ENCODE data around the gene RUVBL1. TPM values are rescaled to one million over a fixed set of nuclear protein-coding genes. Genes with fewer than 3 reads are reported as not detected.

RUVBL1 gene
- polyA plus RNA-seq, 6 donors from 2014 or later, result 24.4 to 60.7 (median 51.2) TPM

DNA sequence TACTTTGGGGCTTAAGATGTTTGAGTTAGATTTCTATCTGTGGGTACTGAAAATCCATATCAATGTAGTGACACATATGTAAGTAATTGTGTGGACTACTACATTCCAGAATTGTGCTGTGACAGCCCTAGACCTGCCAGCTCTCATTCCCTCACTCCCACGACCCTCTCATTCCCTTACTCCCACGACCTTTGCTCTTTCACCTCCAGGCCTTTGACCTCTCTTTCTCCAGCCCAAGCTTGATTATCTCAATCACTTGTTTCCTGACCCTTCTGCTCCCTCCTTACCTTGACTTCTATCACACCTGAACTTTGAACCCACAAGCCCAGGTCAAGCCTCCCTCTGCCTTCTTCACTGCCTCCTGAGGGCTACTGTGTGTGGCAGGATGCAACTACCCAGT lies 3.6 kb upstream of the RUVBL1 start:
- Mint-ChIP-seq H3K9me3 (peaks cover 0 to 8% (median 2%) of the 10 kb centered on the region in 7 donors), H3K4me1 (peaks cover 15 to 21% (median 16%) of the 10 kb centered on the region in 3 donors)
- ATAC-seq (ENCODE audit: low read depth in 2 of 2), result no peak

DNA sequence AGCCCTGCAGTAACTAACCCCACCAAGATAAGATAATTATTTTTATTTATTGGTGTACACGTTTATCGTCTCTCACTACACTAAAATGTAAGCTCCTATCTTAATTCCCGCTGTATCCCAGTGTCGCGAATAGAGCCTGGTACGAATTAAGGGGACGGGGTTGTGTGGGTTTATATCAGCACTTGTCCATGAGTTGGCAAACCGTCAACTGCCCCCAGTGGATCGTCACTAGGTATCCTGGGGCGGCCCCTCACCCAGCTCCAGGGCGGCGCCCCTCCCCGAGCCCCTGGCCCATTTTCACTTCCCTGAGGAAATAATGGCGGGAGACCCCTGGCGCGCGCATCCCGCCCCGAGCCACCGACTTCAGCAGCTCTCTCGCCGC lies 465 bp downstream of the RUVBL1 start:
- Mint-ChIP-seq H3K4me3 (peak overlapping the region; percentile 96 to 100 (median 98)), H3K27me3 (peaks cover 7 to 8% (median 7%) of the 10 kb centered on the region in 3 donors), H3K4me1 (peaks cover 21 to 34% (median 26%) of the 10 kb centered on the region in 3 donors), H3K36me3 (peaks cover 5 to 6% of the 10 kb centered on the region in 2 donors), H3K27ac (peak overlapping the region in 5 of 6 donors; percentile 33 to 99 (median 97)), H3K9me3 (peaks cover 0 to 8% (median 2%) of the 10 kb centered on the region in 7 donors)
- ATAC-seq (ENCODE audit: low read depth in 2 of 2) (no peak), DNase-seq (no peak)

More for the DNA sequence above, 3.6 kb upstream of the RUVBL1 start:
- peak overlapping the region in 1 of 8 donors; percentile 48 for H3K4me3 Mint-ChIP-seq
- peak overlapping the region in 3 of 6 donors; percentile 28 to 64 (median 49) for H3K27ac Mint-ChIP-seq
- peaks cover 12 to 28% (median 26%) of the 10 kb centered on the region in 3 donors for H3K27me3 Mint-ChIP-seq
- H3K36me3 Mint-ChIP-seq, result peaks cover 0 to 12% of the 10 kb centered on the region in 2 donors
- DNase-seq, result no peak

DNA sequence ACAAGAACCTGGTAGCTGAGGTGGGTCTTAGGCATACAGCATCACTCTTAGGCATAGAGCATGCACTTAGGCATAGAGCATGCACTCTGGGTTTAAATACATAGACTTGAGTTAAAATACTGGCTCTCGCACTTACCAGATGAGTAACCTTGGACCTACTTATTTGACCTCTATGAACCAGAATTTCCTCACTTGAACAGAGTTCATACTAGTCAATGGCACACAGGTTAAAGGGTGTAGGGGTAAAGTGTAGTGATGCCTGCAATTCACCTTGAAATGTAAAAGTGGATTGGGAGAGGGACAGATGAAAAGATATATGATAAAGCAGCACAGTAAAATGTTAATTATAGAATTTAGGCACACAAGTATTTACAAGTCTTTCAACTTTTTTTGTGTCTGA lies 1.6 kb downstream of the RUVBL1 start:
- ATAC-seq (ENCODE audit: low read depth in 2 of 2), result no peak
- peaks cover under 1 to 3% (median under 1%) of the 10 kb centered on the region in 3 donors for H3K27me3 Mint-ChIP-seq
- peaks cover 6 to 10% of the 10 kb centered on the region in 2 donors for H3K36me3 Mint-ChIP-seq

DNA sequence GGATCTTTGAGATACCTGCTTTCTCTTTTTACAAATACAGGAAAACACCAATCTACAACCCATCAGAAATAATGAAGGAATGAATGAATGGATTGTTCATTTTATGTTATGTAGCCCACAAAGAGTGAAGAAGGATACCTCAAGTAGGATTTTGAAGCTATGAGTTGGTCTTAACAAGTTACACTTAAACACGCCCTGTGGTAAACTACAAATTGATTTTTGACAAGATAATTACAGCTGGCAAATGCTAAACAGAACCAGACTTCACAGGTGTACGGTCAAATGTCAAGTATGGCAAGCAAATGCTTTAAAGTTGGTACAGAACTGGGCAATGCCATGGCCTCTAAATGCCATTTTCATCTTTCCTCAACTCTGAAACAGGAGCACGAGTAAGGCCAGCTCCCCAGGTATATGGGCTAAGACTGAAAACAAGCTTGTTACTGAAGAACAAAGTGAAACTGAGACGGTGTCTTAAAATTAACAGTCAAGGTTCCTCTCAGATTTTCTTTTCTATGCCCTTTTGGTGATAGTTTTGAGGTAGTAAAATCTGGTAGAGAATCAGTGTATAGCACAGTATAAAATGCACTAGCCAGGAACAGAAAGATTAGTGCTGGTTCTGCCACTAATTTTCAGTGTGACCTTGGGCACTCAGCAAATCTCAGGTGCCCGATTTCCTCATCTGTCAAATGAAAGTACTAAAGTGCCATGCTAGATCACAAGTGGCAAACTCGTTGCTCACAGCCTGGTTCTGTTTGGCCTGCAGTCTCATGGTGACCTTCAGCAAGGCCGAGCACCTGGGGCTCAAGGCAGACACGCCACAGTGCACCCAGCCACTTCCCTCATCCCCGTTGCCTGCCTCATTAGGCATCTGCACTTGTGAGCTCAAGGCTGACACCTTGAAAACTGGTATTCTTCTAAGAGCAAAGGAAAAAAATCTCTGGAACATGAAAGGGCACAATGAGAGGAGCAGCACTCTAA lies 9.5 kb downstream of the RUVBL1 start:
- ATAC-seq (ENCODE audit: low read depth in 2 of 2) (peak in 1 of 2 donors; percentile 62), DNase-seq (no peak)
- peaks cover 9 to 27% (median 16%) of the 10 kb centered on the region in 3 donors for H3K4me1 Mint-ChIP-seq
- no peaks in the 10 kb centered on the region for H3K27me3 Mint-ChIP-seq
- peaks cover 28% of the 10 kb centered on the region in 2 donors for H3K36me3 Mint-ChIP-seq
- H3K27ac Mint-ChIP-seq, result peak overlapping the region in 3 of 6 donors; percentile 66 to 71 (median 70)
- peak overlapping the region in 1 of 8 donors; percentile 23 for H3K4me3 Mint-ChIP-seq
- no peaks in the 10 kb centered on the region for H3K9me3 Mint-ChIP-seq

More for the DNA sequence above, 1.6 kb downstream of the RUVBL1 start:
- Mint-ChIP-seq H3K4me3 (peak overlapping the region in 6 of 8 donors; percentile 48 to 100 (median 97)), H3K27ac (peak overlapping the region in 2 of 6 donors; percentile 33 to 56), H3K4me1 (peaks cover 21 to 39% (median 26%) of the 10 kb centered on the region in 3 donors), H3K9me3 (peaks cover 0 to 8% (median 2%) of the 10 kb centered on the region in 7 donors)
- DNase-seq, result no peak

DNA sequence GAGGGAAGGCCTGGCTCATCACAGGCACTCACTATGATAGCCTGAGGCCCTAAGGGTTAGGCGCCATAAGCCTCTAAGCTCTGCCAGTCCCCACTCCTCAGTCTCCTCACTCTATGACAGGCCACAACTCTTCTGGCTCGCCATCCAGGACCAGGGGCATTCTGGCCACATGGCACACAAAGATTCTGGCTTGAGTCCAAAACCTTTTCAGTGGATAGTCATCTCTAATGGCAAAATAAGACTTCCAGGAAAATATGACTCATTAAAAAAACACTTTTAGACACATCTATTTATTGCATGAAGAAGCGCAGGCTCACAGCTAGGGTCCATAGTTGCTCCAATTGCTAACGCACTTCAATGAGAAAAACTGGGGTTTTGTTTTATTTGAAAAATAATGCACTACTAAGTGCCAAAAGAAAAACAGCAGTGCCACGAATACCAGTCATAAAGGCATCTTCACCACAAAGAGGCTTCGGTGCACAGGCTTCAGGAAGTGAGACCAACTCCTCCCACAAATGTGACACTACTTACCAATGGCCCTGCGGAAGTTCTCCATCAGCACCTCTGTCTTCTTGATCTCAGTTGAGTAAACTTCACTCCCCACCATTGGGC lies 11.1 kb downstream of the RUVBL1 start:
- no peaks in the 10 kb centered on the region for H3K27me3 Mint-ChIP-seq
- H3K4me1 Mint-ChIP-seq, result peaks cover 9 to 16% (median 16%) of the 10 kb centered on the region in 3 donors
- DNase-seq (no peak), ATAC-seq (ENCODE audit: low read depth in 2 of 2) (peak in 1 of 2 donors; percentile 55)
- no peaks in the 10 kb centered on the region for H3K9me3 Mint-ChIP-seq
- H3K4me3 Mint-ChIP-seq, result no peak overlapping the region
- H3K36me3 Mint-ChIP-seq, result peaks cover 22 to 28% of the 10 kb centered on the region in 2 donors
- peak overlapping the region in 4 of 6 donors; percentile 11 to 47 (median 34) for H3K27ac Mint-ChIP-seq

DNA sequence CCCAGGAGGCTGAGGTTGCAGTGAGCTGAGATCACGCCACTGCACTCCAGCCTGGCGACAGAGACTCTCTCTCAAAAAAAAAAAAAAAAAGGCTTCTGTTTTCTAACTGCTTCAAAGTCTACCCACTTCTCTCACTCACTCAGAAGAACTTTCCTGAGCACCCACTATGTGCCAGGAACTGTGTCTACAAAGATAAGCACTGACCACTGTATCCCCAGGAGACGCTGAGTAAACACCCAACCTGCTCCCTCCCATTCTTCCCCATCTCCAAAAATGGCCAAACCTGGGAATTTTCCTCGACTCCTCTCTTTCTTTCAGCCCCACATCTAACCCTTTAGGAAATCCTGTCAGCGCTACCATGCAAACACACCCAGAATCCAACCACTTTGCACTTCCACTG lies 12.5 kb downstream of the RUVBL1 start:
- peak overlapping the region in 1 of 6 donors; percentile 0 for H3K27ac Mint-ChIP-seq
- H3K4me3 Mint-ChIP-seq, result no peak overlapping the region
- H3K9me3 Mint-ChIP-seq, result no peaks in the 10 kb centered on the region
- peaks cover 12 to 16% (median 13%) of the 10 kb centered on the region in 3 donors for H3K4me1 Mint-ChIP-seq
- ATAC-seq (ENCODE audit: low read depth in 2 of 2) (no peak), DNase-seq (no peak)
- H3K27me3 Mint-ChIP-seq, result no peaks in the 10 kb centered on the region
- H3K36me3 Mint-ChIP-seq, result peaks cover 21 to 34% of the 10 kb centered on the region in 2 donors

DNA sequence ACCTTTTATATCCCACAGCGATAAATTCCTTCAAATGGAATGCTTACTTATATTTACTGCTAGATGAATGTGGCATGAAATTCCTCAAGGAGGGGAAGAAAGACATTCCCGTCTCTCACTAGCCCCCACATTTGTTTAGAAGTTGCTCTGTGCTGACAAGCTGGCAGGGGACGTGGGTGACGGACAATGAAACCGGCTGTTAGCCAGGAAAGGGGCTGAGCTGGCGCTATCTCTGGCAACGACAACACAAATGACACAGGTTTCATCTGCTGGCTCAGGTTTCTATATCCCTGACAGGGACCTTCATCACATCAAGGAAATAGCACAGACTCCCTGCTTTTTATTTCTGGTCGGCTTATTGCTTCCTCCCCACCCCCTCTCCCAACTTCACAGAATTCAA lies 15.8 kb downstream of the RUVBL1 start:
- H3K27me3 Mint-ChIP-seq, result no peaks in the 10 kb centered on the region
- no peak overlapping the region for H3K4me3 Mint-ChIP-seq
- no peak for ATAC-seq (ENCODE audit: low read depth in 2 of 2)
- H3K36me3 Mint-ChIP-seq, result peaks cover 15 to 24% of the 10 kb centered on the region in 2 donors
- H3K4me1 Mint-ChIP-seq, result peaks cover 3 to 7% (median 5%) of the 10 kb centered on the region in 3 donors
- DNase-seq, result no peak
- H3K27ac Mint-ChIP-seq, result no peak overlapping the region
- H3K9me3 Mint-ChIP-seq, result no peaks in the 10 kb centered on the region

DNA sequence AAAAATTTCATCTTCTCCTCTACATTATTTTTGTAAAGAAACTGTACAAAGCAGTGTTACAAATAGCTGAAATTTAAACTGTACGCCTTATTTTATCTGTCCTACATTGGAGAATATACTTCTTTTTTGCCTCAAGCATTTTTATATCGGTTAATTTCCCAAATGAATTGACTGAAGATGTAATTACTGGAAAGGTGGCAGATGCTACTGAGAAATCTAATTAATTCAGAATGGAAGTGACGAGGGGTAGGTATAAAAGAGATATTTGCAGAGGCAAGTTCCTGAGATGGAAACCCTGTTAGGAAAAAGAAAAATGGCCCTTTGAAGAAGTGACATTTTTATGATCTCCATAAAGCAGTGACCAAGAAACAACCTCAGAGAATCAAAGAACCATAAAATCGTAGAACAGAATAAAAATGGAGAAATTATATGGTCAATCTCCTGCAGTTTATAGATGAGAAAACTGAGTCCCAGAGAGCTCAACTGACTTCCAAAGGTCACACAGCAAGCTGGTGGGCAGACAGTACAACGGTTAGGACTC lies 20.4 kb downstream of the RUVBL1 start:
- Mint-ChIP-seq H3K9me3 (no peaks in the 10 kb centered on the region), H3K27me3 (no peaks in the 10 kb centered on the region), H3K4me1 (peaks cover 0 to 3% (median 0%) of the 10 kb centered on the region in 3 donors), H3K4me3 (no peak overlapping the region), H3K36me3 (peaks cover 7 to 32% of the 10 kb centered on the region in 2 donors), H3K27ac (peak overlapping the region in 1 of 6 donors; percentile 36)
- DNase-seq (no peak), ATAC-seq (ENCODE audit: low read depth in 2 of 2) (no peak)

DNA sequence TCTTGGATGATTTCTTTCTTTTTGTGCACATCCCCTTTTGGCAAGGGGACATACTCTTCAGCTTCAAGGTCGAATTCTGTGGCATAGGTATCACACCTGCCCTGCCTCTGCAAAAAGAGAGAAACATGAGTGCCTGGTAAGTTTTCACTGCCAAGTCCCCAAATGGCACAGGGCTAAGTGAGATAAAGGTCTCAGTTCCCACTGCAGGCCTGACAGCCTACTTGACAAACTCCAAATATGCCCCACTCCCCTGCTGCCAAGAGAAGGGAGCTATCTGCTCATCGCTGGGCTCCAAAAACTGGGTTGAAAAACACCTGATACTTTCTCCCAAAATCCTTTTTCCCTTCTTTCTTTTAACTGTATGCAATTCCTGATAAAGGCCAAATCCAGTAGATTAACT lies 23.0 kb downstream of the RUVBL1 start:
- Mint-ChIP-seq H3K27ac (peak overlapping the region in 1 of 6 donors; percentile 49), H3K9me3 (no peaks in the 10 kb centered on the region), H3K27me3 (no peaks in the 10 kb centered on the region), H3K4me3 (no peak overlapping the region), H3K36me3 (peaks cover 21 to 42% of the 10 kb centered on the region in 2 donors), H3K4me1 (no peaks in the 10 kb centered on the region)
- DNase-seq (no peak), ATAC-seq (ENCODE audit: low read depth in 2 of 2) (no peak)

DNA sequence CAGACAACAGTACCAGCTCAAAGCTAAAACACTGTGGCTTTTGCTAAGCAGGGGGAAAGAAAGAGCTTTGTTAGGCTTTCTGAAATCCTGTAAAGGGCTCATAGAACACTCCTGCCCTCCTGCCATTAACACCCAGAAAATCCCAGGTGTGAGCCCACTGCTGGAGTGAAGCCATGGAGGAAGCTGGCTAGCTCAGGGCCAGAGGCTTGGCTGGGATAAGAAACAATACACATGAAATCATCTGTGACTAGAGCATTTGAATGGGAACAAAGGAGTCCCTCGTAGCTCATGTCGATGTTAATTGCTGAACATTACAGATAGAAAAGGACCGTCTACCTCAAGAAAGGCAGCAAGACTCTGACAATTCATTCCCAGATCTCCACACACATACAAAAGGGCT lies 23.5 kb downstream of the RUVBL1 start:
- Mint-ChIP-seq H3K27me3 (no peaks in the 10 kb centered on the region), H3K9me3 (no peaks in the 10 kb centered on the region), H3K4me3 (no peak overlapping the region), H3K4me1 (no peaks in the 10 kb centered on the region), H3K27ac (peak overlapping the region in 1 of 6 donors; percentile 80), H3K36me3 (peaks cover 21 to 42% of the 10 kb centered on the region in 2 donors)
- DNase-seq (no peak), ATAC-seq (ENCODE audit: low read depth in 2 of 2) (no peak)

DNA sequence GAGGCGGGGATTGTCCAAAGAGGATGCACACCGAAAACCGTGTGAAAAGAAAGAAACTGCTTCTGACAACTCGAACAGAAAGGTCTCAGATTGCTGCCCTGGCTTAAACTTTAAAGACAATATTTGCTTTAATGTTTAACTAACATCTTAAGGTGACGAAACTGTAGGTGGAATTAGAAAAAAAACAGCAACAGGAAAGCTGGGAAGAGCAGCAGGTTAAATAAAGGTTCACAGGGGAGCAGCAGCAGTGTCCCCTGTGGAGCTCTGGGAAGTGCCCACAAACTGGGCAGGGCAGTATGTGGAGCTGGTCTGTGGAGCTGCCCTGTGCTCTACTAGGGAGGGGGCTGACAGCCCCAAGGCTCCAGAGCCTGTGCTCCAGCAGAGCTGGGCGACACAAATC lies 25.4 kb downstream of the RUVBL1 start:
- H3K9me3 Mint-ChIP-seq, result no peaks in the 10 kb centered on the region
- no peaks in the 10 kb centered on the region for H3K27me3 Mint-ChIP-seq
- no peaks in the 10 kb centered on the region for H3K4me1 Mint-ChIP-seq
- H3K4me3 Mint-ChIP-seq, result no peak overlapping the region
- DNase-seq (no peak), ATAC-seq (ENCODE audit: low read depth in 2 of 2) (no peak)
- H3K36me3 Mint-ChIP-seq, result peaks cover 21 to 38% of the 10 kb centered on the region in 2 donors
- H3K27ac Mint-ChIP-seq, result no peak overlapping the region

DNA sequence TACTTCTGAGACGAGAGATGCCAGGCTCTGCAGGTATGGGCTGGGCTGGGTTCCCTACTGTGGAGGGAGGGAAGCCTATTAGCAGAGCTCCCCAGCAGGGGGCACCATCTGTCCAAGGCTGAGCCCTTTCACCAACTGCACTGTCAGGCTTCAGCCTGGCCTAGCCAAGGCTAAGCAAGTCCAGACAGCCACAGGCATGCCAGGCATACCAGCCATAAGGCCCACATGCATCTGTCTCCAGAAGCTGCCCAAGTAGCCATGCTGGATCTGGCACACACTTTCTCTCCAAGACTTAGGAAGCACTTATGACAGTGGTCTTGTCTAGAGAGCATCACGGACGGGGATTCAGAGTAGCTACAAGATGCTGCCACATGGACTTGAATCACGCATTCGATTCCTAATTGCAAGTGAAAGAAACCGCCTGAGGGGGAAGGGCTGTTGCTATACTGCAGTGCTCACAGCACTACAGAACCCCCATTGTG lies 28.3 kb downstream of the RUVBL1 start:
- DNase-seq (peak; percentile 63), ATAC-seq (ENCODE audit: low read depth in 2 of 2) (peak; percentile 97 to 99)
- Mint-ChIP-seq H3K9me3 (no peaks in the 10 kb centered on the region), H3K4me1 (no peaks in the 10 kb centered on the region), H3K4me3 (no peak overlapping the region), H3K27ac (peak overlapping the region in 3 of 6 donors; percentile 5 to 46 (median 22)), H3K27me3 (no peaks in the 10 kb centered on the region), H3K36me3 (peaks cover 21% of the 10 kb centered on the region in 2 donors)
